ENCODE results near the gene CORO7.

DNA sequence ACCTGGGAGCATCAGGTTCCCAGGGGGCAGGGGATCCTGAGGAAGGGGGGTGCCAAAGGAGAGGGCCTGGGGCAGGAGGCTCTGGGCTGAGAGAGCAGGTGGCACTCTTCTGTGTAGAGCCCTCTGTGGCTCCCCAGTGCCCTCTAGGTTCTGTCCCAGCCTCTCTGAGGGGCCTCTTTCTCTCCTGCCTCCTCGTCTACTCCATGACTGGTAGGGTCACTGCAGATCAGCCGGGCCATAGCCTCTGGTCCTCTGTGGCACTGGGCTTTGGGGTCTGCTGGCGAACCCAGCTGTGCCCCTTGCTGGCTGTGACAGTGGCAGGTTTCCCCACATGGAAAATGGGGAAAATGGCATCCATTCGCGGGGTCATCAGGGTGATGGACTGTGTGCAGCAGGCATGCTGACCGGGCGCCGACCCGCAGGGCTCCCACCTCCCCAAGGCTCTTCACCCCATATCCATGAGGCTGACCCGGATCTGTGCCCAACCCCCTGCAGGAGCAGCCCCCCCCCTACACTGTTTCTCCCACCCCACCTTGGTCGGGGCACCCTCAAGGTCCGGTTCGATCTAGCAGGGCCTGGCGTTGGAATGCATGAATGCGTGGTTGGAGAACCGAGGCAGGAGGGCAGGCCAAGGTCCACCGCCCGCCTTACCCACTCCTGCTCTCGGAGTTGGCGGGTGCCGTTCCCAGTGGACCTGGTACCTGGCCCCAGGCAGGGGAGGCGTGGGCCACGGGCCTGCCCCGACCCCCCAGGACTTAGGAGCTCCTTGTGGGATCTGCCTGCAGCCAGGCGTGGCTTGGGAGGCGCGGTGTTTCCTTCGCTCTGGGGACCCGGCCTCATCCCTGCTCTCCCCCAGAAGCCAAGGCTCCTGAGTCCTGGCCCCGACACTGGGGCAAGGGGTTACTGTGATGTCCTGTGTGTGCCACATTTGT, 94.0 kb downstream of the CORO7 start:
- TF ChIP-seq, protein P1, sequence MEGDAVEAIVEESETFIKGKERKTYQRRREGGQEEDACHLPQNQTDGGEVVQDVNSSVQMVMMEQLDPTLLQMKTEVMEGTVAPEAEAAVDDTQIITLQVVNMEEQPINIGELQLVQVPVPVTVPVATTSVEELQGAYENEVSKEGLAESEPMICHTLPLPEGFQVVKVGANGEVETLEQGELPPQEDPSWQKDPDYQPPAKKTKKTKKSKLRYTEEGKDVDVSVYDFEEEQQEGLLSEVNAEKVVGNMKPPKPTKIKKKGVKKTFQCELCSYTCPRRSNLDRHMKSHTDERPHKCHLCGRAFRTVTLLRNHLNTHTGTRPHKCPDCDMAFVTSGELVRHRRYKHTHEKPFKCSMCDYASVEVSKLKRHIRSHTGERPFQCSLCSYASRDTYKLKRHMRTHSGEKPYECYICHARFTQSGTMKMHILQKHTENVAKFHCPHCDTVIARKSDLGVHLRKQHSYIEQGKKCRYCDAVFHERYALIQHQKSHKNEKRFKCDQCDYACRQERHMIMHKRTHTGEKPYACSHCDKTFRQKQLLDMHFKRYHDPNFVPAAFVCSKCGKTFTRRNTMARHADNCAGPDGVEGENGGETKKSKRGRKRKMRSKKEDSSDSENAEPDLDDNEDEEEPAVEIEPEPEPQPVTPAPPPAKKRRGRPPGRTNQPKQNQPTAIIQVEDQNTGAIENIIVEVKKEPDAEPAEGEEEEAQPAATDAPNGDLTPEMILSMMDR (IDR thresholded peaks at IDR 0.05), result no peak
- no peak for TF ChIP-seq GABPA (IDR thresholded peaks at IDR 0.05; ENCODE audit: low read depth)
- TF ChIP-seq, protein P2, sequence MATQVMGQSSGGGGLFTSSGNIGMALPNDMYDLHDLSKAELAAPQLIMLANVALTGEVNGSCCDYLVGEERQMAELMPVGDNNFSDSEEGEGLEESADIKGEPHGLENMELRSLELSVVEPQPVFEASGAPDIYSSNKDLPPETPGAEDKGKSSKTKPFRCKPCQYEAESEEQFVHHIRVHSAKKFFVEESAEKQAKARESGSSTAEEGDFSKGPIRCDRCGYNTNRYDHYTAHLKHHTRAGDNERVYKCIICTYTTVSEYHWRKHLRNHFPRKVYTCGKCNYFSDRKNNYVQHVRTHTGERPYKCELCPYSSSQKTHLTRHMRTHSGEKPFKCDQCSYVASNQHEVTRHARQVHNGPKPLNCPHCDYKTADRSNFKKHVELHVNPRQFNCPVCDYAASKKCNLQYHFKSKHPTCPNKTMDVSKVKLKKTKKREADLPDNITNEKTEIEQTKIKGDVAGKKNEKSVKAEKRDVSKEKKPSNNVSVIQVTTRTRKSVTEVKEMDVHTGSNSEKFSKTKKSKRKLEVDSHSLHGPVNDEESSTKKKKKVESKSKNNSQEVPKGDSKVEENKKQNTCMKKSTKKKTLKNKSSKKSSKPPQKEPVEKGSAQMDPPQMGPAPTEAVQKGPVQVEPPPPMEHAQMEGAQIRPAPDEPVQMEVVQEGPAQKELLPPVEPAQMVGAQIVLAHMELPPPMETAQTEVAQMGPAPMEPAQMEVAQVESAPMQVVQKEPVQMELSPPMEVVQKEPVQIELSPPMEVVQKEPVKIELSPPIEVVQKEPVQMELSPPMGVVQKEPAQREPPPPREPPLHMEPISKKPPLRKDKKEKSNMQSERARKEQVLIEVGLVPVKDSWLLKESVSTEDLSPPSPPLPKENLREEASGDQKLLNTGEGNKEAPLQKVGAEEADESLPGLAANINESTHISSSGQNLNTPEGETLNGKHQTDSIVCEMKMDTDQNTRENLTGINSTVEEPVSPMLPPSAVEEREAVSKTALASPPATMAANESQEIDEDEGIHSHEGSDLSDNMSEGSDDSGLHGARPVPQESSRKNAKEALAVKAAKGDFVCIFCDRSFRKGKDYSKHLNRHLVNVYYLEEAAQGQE (IDR thresholded peaks at IDR 0.05; ENCODE audit: low read depth, low read length), result no peak
- TF ChIP-seq POLR2AphosphoS5 (IDR thresholded peaks at IDR 0.05; ENCODE audit: low read depth, low read length), result no peak
- no peak for TF ChIP-seq EP300 (IDR thresholded peaks at IDR 0.05; ENCODE audit: borderline replicate concordance in 1 of 2, low read depth in 1 of 2, low read length in 1 of 2)
- TF ChIP-seq, protein P3, sequence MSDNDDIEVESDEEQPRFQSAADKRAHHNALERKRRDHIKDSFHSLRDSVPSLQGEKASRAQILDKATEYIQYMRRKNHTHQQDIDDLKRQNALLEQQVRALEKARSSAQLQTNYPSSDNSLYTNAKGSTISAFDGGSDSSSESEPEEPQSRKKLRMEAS (IDR thresholded peaks at IDR 0.05; ENCODE audit: low read depth), result no peak
- TF ChIP-seq, protein P4, sequence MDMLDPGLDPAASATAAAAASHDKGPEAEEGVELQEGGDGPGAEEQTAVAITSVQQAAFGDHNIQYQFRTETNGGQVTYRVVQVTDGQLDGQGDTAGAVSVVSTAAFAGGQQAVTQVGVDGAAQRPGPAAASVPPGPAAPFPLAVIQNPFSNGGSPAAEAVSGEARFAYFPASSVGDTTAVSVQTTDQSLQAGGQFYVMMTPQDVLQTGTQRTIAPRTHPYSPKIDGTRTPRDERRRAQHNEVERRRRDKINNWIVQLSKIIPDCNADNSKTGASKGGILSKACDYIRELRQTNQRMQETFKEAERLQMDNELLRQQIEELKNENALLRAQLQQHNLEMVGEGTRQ (IDR thresholded peaks at IDR 0.05; ENCODE audit: borderline replicate concordance, low read depth, low read length), result no peak

Measured in SK-N-SH (cell line).